Peyer's patch (tissue), 4 donors: ENCODE measurements around the gene PDE3A. TPM values are rescaled to one million over a fixed set of nuclear protein-coding genes. Genes with fewer than 3 reads are reported as not detected.

Source experiments
- DNase-seq, 3 donors: peaks; one replicate each; pipeline ENCODE4 v3.0.0-alpha.2; 2017 to 2019
- H3K27ac ChIP-seq, 4 donors: fragments of 200-600 bp; sonication (generic); one replicate each; pipeline ENCODE4 v1.5.1; 2016 to 2019
- H3K27me3 ChIP-seq, 2 donors: fragments of 200-600 bp; sonication (generic); one replicate each; pipeline ENCODE4 v1.5.1; 2019
- H3K36me3 ChIP-seq, 3 donors: fragments of 200-600 bp; sonication (generic); one replicate each; pipeline ENCODE4 v1.5.1; 2016 to 2019
- H3K4me1 ChIP-seq, 4 donors: fragments of 200-600 bp; sonication (generic); one replicate each; pipeline ENCODE4 v1.5.1; 2016 to 2019
- H3K4me3 ChIP-seq, 4 donors: fragments of 200-600 bp; sonication (generic); 1 replicate in 3 of 4; 2 replicates in 1 of 4; pipeline ENCODE4 v1.5.1; 2016 to 2019; ENCODE audit warnings: mild to moderate bottlenecking in 1 of 4
- H3K9me3 ChIP-seq, 4 donors: fragments of 200-600 bp; sonication (generic); one replicate each; pipeline ENCODE4 v1.5.1; 2016 to 2019; ENCODE audit warnings: mild to moderate bottlenecking in 1 of 4
- POLR2A ChIP-seq, 2 donors: fragments of 450-650 bp; IDR thresholded peaks; one replicate each; pipeline ENCODE4 v1.5.1; 2017; ENCODE audit warnings: antibody characterized with exemption in 2 of 2, mild to moderate bottlenecking in 2 of 2, moderate library complexity in 2 of 2
- total RNA-seq, 4 donors: library from RNA; depleted of rRNA; stranded (reverse); fragments of >200 nt; gene quantifications; one replicate each; pipeline ENCODE4 v1.1.0, GENCODE V29; 2016
- TF ChIP-seq, protein P1 (sequence below), 6 experiments: fragments of 450-650 bp in 4 of 6; fragments of 200-600 bp in 2 of 6; sonication (generic) in 1 of 6; IDR thresholded peaks; one replicate each; pipeline ENCODE4 v1.5.1; 2017 to 2019; ENCODE audit warnings: antibody characterized with exemption in 6 of 6, mild to moderate bottlenecking in 3 of 6, moderate library complexity in 1 of 6

The PDE3A gene
- total RNA-seq, 4 donors from 2014 or later = 17.3 to 144 (median 120) TPM

DNA sequence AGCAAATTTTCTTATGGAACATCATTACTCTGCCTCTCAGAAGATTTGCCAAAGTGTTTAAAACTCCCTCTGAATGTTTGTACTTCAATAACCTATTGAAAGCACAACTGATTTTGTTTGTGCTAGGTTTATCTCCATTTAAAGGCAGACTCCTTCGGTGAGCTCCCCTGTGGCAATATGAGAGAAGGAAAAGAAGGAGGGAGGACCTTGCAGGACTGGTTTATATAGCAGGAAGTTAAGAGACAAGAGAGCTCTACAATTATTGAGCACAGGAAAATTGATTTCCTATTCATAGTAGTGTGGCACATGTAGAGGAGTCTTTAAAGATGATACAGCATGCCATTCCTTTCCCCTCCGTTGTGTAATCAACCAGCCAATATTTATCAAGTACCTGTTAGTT lies 75.5 kb downstream of the PDE3A start:
- Histone ChIP-seq H3K4me3 (no peak overlapping the region), H3K4me1 (no peaks in the 10 kb centered on the region), H3K27ac (peak overlapping the region in 1 of 4 donors; percentile 14), H3K36me3 (no peaks in the 10 kb centered on the region), H3K9me3 (no peaks in the 10 kb centered on the region), H3K27me3 (no peaks in the 10 kb centered on the region)
- no peak for DNase-seq
- TF ChIP-seq, protein P1, sequence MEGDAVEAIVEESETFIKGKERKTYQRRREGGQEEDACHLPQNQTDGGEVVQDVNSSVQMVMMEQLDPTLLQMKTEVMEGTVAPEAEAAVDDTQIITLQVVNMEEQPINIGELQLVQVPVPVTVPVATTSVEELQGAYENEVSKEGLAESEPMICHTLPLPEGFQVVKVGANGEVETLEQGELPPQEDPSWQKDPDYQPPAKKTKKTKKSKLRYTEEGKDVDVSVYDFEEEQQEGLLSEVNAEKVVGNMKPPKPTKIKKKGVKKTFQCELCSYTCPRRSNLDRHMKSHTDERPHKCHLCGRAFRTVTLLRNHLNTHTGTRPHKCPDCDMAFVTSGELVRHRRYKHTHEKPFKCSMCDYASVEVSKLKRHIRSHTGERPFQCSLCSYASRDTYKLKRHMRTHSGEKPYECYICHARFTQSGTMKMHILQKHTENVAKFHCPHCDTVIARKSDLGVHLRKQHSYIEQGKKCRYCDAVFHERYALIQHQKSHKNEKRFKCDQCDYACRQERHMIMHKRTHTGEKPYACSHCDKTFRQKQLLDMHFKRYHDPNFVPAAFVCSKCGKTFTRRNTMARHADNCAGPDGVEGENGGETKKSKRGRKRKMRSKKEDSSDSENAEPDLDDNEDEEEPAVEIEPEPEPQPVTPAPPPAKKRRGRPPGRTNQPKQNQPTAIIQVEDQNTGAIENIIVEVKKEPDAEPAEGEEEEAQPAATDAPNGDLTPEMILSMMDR (IDR thresholded peaks at IDR 0.05) = no peak
- no peak for TF ChIP-seq POLR2A (IDR thresholded peaks at IDR 0.05)

DNA sequence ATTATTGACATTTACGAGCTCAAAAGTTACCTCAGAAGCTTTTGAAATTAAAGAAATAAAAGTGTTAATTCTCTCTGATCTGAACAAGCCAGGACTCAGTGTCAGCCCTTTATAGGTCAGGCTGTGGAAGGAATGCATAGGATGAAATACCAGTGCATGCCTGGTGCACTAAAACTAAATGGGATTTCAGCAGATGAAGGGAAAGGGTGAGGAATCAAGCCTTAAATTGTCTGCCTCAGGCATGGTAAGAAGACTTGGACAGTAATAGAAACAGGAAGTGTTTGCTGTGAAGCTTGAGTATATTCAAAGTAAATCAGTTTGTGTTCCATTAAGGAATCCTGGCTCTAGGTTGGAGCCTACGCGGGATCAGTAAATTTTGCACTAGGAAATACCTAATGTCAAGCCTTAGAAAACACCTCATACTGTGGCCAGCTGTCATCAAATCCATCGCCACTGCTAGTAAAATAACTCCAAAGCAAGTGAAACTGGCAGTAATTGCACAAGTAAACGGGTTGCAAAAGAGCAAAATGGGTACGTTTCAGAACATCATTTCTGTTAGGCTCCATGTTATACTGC lies 76.3 kb downstream of the PDE3A start:
- no peaks in the 10 kb centered on the region for H3K9me3 ChIP-seq
- peak overlapping the region in 1 of 4 donors; percentile 14 for H3K27ac ChIP-seq
- no peak overlapping the region for H3K4me3 ChIP-seq
- no peak for TF ChIP-seq POLR2A (IDR thresholded peaks at IDR 0.05)
- TF ChIP-seq, protein P1 (IDR thresholded peaks at IDR 0.05) = no peak
- no peaks in the 10 kb centered on the region for H3K27me3 ChIP-seq
- DNase-seq = no peak
- no peaks in the 10 kb centered on the region for H3K4me1 ChIP-seq
- H3K36me3 ChIP-seq = no peaks in the 10 kb centered on the region

DNA sequence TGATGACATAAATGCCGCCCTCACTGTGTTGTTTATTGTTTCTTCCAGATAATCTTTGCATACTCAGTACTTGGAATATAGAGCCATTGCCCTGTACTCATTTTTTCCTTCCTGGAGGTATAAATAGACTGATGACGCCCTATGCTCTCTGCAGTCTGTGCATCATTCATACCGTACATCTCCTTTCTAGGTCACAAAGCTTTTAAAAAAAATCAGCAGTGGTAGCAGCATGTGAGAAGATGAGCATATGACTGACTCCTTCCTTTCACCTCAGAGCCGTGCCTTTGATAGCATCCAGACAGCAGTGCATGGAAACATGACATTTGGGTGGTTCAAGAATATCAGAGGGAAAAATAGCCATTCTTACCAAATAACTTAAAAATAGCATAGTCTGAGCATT lies 77.3 kb downstream of the PDE3A start:
- Histone ChIP-seq H3K9me3 (no peaks in the 10 kb centered on the region), H3K4me3 (no peak overlapping the region), H3K36me3 (no peaks in the 10 kb centered on the region), H3K27ac (peak overlapping the region in 1 of 4 donors; percentile 14), H3K27me3 (no peaks in the 10 kb centered on the region), H3K4me1 (no peaks in the 10 kb centered on the region)
- DNase-seq = no peak
- TF ChIP-seq, protein P1 (IDR thresholded peaks at IDR 0.05) = no peak
- TF ChIP-seq POLR2A (IDR thresholded peaks at IDR 0.05) = no peak

DNA sequence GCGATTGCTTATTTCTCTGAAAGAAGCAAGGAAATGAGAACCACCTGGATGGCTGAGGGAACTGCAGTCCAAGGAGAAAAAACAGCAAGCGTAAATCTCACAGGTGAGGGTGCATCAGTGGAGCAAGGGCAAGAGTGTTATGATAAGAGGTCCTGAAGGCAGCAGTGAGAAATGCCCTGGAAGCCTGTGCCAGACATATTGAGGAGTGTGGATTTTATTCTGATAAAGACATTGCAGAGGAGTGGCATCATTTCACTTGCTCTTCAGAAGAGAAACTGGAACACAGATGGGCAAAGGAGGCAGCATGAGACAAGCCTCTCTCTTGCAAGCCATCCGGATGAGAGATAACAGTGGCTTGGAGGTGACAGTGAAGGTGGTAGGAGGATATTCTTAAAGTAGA lies 78.5 kb downstream of the PDE3A start:
- Histone ChIP-seq H3K27me3 (no peaks in the 10 kb centered on the region), H3K4me3 (no peak overlapping the region), H3K9me3 (no peaks in the 10 kb centered on the region), H3K36me3 (no peaks in the 10 kb centered on the region), H3K27ac (no peak overlapping the region), H3K4me1 (no peaks in the 10 kb centered on the region)
- no peak for TF ChIP-seq POLR2A (IDR thresholded peaks at IDR 0.05)
- TF ChIP-seq, protein P1 (IDR thresholded peaks at IDR 0.05) = no peak
- DNase-seq = no peak

DNA sequence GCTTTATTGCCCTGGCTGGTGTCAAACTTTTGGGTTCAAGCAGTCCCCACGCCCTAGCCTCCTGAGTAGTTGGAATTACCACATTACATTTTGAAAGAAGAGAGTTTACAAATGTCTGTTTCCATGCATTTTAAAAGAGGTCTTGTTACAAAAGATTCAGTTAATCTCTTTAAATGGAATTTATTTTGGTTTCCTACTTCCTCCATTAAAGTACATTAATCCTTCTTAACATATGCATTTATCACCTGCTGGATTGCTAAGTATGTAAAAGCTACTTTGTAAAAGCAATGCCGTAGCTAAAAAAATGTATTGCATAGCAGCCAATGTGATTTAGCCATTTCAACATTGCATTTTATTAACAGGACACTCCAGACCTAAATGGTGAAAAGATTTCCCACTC lies 80.4 kb downstream of the PDE3A start:
- no peak for DNase-seq
- H3K4me3 ChIP-seq = no peak overlapping the region
- no peaks in the 10 kb centered on the region for H3K27me3 ChIP-seq
- H3K4me1 ChIP-seq = peaks cover 0 to 4% (median 0%) of the 10 kb centered on the region in 4 donors
- H3K9me3 ChIP-seq = no peaks in the 10 kb centered on the region
- H3K36me3 ChIP-seq = no peaks in the 10 kb centered on the region
- TF ChIP-seq, protein P1 (IDR thresholded peaks at IDR 0.05) = no peak
- no peak for TF ChIP-seq POLR2A (IDR thresholded peaks at IDR 0.05)
- no peak overlapping the region for H3K27ac ChIP-seq
